SIG-M5 treated with dmso at 0.1 percent for 504 hours (cell line): ENCODE measurements around the gene MAD2L1BP.

Source experiments
- DNase-seq: peaks from one replicate; lab custom pipeline; 2025; ENCODE audit not compliant: unreplicated experiment; lab: John Stamatoyannopoulos, UW

The MAD2L1BP gene

DNA sequence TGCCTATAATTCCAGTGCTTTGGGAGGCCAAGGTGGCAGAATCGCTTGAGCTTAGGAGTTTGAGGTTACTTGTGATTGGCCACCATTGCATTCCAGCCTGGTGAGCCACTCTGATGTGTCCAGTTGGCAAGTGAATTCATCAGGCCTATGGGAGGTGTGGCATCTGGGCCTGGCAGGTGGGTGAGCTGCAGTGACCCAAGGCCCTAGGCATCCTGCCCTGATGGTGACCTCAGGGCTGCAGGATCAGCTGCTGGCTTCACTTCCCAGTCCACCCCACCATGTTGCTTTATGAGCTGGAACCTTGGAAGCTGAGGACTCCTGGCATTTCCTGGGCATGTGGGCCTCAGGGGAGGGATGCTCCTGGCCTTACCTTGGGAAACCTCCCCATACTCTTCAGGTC is 29.7 kb downstream of the MAD2L1BP start:
- no peak for DNase-seq

DNA sequence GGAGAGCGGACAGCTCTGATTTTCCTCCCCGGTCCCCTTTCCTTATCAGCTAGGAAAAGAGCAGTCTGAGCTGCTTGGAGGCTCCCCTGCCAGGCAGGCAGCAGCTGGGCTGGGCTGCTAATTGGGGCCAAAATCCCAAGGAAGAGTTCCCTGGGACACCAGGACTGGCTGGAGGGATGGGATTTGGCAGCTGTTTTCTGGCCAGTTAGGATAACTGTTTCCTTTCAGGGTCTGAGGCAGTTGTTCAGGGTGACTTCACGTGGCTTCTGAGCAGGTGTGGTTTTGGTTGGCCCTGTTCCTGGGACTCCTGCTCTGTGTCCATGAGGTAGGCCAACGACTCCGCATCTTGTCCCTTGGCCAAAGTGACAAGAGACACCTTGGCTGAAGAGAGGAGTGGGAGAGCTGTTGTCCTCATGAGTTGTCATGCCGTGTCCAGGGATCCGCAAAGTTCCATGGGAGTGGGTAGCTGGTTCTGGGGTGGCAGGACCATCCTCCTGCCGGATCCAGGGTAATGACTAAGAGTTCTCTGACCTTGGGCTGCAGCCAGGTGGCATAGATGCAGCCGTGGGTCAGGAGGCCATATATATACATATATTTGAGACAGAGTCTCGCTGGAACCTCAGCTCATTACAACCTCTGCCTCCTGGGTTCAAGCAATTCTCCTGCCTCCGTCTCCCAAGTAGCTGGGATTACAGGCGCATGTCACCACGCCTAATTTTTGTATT is 30.7 kb downstream of the MAD2L1BP start:
- DNase-seq = no peak

DNA sequence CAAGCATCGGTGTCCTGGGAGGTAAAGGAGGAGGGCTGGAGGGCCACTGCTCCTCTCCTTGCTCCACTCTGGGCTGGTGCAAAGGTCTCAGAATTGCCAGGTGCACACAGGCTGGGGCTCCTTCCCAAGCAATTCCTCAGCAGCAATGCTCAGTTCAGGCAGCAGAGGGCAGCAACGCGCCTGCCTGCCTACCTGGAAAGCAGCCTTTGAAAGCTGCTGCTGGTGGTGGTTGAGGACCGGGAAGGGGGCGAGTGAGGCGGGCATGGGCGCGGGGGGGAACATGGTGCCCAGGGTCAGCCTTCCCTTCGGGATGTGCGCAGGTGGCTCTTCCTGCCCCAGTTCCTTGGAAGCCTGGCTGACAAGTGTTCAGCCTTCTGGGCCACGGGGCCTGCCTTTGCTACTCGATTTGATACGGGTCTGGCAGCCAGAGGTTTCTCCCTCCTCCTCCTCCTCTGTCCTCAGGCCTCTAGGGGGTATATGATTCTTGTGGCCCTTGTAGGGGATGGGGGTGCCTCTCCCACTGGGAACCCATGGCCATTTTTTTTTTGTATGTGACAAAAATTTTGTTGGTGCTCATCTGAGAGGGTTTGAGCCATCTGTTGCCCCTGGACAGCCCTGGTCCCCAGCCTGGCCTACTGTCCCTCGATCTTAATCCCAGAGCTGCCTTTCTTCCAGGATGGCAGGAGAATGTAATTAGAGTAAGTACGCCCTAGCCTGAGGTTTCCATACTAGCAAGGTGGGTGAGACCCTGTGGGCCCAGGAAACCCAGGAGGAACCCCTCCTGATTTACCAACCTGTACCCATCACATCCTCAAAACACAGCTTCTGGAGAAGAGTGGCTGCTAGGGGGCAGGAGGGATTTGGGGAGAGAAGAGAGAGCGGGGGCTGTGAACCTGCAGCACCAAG is 31.9 kb downstream of the MAD2L1BP start:
- peak; percentile 58 for DNase-seq

DNA sequence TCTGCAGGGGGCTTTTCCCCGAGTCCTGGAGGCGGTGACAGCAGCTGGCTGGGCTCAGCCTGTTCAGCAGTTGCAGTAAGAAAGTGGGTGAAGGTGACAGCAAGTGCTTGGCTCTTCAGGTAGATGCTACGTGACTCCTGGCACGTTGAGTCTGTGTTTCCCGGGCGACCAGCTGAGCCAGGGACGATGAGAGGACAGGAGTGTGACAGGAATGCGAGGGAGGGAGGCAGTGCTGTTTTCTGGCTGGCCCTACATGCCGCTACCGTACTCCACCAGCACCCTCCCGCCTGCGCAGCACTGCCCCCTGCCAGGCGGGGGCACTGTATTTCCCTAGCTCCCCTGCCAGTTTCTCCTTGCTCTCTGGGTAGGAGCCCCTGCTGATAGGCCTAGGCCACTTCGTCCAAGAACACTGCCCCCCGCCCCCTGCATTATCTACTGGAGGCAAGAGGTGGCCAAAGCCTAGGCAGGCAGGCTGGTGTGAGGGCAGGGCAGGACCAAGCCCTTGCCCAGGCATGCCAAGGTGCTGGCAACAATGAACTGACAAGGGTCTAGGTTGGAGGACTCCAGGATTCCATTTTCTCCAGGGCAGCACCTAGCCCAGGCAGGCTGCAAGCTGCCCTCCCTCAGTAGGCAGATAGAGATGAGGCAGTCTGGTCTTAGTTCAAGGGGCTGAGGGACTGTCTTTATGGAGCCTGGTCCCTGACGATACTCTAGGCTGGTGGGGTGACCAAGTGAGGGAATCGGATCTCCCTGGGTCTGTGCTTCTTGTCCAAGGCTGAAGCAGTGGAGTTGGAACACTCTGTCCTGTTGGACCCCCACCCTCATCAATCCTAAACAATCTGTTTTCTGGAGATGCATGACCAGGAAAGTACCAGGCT is 32.8 kb downstream of the MAD2L1BP start:
- peak; percentile 46 for DNase-seq

DNA sequence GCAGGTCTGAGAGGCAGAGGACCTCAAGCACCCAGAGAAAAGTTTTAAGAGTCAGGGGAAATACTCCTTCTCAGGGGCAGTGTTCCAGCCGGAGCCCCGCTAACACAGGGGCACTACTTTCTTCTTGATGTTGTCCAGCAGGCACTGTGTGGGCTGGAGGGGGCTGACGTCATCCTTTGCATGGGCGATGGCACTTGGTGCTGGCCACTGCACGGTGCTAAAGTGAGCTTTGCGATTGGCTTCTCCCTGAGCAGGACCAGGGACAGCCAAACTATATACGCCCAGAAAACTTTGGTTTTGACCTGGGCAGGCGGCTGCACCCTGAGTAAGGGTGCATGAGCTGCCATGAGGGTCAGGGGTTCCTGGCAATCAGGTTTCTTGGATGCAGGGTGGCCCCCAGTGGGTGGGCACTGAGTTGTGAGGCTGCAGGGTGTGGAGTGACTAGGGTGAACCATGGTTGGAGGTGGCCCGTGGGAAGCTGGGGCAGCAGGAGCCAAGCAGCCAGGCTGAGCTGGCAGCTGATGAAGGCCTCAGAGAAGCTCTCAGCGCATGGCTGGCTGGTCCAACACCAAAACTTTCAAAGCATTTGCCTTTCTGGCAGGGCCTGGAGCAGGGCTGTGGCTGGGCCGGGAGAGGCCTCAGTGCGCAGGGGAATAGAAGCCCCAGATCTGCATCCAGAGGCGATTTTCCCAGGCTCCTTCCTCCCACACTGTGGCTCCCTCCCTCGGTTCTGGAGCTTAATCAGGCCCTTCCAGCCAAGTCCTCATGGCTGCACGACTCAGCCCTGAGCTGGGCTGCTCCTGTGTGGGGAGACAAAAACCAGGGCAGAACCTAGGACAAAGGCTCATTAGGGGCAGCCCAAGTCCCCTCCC is 33.6 kb downstream of the MAD2L1BP start:
- DNase-seq = no peak

DNA sequence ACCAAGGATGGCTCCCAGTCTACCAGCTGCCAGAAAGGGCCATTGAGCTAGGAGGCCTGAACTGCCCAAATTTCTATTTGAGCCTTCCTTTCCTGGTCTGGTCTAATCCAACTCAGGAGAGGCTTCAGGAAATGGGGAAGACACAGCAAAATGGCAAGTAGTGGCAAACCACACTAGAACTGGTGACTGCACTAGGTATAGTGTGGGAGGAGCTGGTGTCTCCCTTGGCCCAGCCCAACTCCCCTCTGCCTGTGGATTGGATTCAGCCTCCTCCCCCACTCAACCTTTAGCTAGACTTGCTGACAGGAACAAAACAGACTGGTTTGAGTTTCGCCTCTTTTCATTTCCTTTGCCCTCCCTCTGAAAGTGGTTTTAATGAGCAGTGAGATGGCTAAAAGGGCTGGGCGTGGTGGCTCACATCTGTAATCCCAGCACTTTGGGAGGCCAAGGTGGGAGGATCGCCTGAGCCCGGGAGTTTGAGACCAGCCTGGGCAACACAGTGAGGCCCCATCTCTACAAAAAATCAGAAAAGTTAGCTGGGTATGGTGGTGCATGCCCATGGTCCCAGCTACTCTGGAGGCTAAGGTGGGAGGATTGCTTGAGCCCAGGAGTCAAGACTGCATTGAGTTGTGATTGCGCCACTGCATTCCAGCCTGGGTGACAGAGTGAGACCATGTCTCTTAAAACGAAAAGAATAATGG is 34.4 kb downstream of the MAD2L1BP start:
- no peak for DNase-seq

DNA sequence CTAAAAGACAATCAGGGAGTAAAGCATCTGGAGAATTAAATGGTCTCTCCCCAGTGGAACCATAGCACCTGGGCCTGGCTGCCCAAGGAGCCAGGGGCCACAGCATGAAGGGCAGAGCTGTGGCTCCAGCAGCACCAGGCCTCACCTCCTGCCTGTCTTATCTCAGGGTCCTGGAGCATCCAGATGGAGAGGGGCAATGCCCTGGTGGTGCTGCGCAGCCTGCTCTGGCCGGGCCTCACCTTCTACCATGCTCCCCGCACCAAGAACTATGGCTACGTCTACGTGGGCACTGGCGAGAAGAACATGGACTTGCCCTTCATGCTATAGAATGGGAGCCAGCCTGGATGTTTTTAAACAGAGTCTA is 35.0 kb downstream of the MAD2L1BP start:
- no peak for DNase-seq

DNA sequence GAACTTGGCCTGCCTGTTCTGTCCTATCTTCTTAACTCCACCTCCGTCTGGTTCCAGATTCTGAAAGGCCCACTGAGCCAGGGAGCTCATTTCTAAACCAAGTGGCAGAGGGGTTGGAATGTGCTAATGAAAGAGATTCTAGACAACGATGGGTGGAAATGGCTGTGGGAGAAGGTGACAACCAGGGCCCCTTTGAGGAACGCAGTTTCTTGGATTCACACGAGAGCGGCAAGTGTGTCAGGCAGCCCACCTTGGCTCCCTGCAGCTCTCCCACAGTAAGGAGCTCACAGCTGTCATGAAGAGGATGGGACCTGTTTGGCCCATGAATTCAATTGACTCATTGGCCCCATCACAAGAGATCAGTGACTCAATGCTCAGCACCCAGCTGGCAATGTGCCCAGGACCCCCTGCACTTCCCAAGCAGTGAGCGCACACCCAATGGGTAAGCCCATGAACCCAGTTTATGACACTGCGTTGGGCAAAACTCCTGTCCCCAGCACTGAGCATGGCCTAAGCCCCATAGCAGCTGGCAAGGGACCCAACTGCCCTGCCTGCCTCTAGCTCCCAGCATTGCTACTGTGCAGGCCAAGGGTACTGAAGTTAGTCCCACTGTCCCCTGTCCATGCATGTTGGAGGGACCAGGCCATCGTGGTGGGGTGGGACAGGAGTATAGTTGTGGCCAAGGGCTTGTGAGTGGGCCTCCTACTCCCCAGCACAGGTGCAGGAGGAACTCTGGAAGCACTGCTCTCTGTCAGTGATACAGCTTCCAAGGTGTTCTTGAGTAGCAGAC is 35.6 kb downstream of the MAD2L1BP start:
- no peak for DNase-seq

DNA sequence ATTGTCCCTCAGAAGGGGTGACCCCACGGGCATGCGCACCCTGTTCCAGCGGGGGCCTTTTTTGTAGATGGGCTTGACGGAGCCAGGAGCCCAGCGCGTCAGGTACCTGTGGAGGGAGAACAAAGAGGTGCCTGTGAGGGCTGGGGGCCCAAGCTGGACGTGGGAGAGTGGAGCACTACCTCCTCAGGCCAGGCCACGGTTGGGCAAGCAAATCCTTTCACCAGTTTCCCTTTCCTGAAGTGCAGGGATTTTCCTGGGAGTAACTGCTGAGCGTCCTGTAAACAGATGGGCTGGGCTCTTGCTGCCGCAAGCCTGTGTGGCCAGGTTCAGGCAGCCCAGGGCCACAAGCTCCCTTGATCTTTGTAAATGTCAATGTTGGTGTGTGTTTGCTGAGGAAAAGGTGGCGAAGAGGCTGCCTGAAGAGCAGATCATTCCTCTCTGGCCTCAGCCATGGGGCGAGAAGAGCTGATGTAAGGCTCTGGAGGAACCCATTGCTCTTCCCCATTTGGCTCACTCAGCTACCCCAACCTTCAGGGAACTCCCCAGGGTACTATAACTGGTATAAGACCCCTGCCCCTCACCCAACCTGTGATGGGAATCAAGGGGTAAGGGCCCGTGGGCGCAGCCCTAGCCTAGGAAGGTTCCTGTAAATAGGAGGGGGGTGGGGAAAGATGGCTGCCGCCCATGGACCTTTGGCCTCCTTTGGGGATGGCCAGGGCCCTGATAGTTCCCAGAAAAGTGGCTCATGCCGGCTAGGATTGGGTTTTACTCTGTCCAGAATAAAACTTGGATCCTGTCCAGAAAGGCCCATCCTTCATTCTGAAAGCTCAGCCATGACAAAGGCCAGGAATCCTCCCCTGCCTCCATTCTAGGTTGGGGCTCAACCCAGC is 36.4 kb downstream of the MAD2L1BP start:
- DNase-seq = no peak

DNA sequence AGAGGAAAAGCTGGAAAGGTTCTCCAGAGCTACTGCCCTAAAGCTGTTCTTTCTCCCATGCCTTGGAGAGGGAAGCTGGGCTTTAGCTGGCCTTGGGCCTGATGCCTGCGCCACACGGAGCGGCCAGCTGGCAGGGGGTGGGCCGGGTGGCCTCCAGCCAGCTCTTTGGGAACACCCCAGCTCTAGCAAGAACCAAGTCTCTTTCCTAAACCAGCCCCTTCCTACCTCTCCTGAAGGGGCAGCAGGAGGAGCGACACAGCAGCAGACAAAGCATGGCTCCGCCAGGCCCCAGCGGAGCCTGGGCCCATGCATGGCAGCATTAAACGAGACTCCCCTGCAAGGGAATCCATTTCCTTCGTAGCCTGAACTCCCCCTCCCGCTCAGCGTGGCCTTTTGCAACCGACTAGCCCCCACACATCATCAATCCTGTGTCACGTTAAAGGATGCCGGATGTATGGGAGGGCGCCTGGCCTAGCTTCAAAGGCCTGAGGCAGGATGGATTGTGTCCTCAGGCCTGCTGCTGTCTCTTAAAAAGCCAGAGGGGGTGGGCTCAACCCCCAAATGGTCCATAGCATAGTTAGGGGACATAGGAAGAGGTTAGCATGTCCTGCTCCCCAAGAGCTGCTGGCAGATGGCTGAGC is 37.9 kb downstream of the MAD2L1BP start:
- DNase-seq = no peak

DNA sequence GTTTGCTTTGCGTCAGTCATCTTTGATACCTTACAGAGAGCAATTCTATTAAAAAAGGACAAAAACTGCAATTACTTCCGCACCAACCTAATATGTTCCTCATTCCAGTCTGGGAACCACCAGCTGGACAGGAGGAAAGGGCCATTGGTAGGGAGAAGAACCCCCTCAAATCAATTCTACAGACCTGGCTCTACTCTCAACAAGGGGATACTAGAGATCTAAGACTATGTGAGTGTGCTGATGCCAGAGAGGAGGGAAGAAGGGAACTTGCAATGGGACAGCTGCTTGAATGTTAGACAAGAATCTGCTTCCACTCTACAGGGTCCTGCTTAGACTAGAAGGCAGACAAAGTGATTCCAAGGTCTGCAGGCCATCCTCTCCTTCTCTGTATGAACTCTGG is 38.7 kb downstream of the MAD2L1BP start:
- no peak for DNase-seq

DNA sequence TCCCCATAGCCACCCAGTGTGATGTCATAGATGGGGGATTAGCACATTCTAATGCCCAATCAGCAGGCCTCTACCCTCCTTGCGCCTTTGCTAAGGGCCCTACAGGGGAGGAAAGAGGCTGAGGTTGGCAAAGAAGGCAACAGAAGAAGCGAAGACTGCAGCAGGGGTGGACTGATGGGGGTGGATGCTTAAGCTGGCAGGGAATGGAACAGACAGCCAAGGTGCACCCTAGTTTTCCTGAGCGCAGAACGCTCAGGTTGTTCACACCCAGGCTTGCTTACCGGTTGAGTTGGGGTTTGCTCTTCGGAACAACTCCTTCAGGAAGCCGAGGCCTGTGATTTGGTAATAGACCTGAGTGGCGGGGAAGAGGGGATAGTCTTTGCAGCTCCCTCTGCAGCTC is 39.3 kb downstream of the MAD2L1BP start:
- DNase-seq = no peak

DNA sequence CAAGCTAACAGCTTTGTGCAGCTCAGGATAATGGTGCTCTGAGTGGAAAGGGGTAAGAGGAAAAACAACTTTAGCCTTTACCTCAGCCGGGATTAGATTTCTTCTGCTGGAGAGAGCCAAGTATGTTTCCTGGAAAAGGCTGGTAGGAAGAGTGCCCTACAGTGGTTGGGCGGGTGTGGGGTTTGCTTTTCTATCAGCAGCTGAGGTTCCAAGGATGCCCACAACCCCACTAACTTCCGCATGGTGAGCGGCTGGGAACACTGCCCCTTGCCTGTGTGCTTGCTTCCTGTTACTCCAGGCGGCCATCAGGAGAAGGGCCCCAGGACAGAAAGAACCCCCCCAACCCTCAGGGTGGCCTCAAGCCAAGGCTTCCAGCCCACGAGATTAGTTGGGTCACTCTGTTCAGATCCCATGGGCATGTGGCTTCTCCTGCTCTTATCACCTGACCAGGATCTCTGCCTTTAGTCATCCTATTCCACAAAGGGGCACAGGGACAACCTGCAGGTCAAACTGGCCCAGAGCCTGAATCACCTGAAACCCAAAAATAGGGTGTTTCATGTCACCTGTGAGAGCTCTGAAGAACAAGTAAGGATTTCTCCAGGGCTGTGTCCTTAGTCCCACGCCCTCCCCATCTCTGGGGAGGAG is 41.4 kb downstream of the MAD2L1BP start:
- no peak for DNase-seq

DNA sequence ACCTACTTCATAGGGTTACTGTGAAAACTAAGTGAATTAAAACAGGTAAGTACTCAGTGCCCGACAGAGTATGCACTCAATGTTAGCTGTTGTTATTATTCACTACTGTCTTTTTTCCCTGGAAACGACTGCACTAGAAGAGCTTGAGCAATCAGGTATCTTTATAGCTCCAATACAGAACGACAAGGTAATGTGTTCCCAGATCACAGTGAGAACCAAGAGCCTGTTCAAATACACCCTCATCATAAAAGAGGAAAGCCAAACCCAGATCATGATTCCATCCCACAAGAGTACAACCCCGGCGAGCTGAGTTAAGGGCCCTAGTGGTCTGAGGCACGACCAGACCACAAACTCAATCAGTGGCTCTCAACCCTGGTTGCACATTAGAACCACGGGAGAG is 42.1 kb downstream of the MAD2L1BP start:
- DNase-seq = no peak

DNA sequence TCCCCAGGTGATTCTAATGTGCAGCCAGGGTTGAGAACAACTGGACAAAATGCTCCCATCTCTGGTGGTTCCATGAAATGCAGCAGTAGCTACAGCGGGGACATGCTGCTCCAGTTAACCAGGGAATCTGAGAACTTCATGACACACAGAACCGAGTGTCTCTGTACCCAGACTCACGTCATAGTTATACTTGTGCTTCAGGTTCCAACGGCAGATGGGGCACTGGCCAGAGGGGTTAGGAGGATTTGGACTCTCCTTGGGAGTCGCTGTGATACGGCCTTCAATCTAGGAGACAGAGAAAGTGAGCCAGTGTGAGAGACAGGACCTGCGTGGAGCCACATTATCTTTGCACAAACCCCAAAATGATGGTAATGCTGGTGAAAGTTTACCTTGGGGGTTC is 42.7 kb downstream of the MAD2L1BP start:
- DNase-seq = no peak

DNA sequence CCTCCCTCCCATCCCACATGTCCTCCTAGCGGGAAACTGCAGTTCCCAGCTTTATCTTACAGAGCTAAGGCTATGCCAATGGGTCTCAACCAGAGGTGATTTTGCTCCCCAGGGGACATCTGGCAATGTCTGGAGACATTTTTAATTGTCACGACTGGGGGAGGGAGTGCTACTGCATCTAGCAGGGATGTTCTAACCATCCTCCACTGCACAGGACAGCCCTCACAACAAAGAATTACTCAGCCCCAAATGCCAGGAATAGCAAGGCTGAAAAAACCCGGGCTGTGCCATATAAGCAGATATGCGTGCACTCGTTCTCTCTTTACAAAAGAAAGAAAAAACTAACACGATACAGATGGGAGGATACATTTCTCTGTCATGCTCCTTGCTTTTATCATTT is 43.4 kb downstream of the MAD2L1BP start:
- no peak for DNase-seq
